ENCODE results near the gene CDK6. TPM values are rescaled to one million over a fixed set of nuclear protein-coding genes. Genes with fewer than 3 reads are reported as not detected.

CDK6 gene
- polyA plus RNA-seq, 1 experiment = 29.2 TPM

DNA sequence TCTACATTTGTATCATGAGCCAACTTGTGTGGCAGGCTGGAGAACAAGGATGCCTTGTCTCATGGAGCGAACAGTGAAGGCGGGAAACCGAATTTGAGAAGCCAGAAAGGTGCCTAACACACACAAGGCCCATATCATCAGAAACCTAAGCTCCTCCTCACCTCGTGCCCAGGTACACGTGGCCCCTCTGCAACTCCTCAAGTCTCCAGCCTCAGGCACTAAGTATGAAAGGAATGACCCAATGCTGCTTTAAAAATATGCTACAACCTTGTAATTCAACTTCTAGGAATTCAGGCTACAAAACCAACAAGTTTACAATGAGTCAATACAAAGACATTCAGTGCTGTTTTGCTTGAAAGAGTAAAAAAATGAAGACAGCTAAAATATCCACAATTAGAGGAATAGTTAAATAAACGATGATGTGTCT lies 95.7 kb downstream of the CDK6 start:
- DNase-seq (ENCODE audit: low read depth) = peak; percentile 62
- Histone ChIP-seq H3K36me3 (ENCODE audit: control insufficient read depth, insufficient read depth, low read length) (no peaks in the 10 kb centered on the region; the same call in 1 of the 2 replicates), H3K4me3 (ENCODE audit: low read depth, low read length) (no peak overlapping the region), H3K27me3 (ENCODE audit: control insufficient read depth, insufficient read depth, low read length) (no peaks in the 10 kb centered on the region)
- ChIA-PET CTCF (interaction anchor here (0.9 to 1.0 kb wide), 3 partner anchors 14 to 92 kb away, joined by 3 read pairs; no protein-coding TSS in a partner anchor), POLR2A (no interaction called here)
- TF ChIP-seq, protein P1, sequence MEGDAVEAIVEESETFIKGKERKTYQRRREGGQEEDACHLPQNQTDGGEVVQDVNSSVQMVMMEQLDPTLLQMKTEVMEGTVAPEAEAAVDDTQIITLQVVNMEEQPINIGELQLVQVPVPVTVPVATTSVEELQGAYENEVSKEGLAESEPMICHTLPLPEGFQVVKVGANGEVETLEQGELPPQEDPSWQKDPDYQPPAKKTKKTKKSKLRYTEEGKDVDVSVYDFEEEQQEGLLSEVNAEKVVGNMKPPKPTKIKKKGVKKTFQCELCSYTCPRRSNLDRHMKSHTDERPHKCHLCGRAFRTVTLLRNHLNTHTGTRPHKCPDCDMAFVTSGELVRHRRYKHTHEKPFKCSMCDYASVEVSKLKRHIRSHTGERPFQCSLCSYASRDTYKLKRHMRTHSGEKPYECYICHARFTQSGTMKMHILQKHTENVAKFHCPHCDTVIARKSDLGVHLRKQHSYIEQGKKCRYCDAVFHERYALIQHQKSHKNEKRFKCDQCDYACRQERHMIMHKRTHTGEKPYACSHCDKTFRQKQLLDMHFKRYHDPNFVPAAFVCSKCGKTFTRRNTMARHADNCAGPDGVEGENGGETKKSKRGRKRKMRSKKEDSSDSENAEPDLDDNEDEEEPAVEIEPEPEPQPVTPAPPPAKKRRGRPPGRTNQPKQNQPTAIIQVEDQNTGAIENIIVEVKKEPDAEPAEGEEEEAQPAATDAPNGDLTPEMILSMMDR (IDR thresholded peaks at IDR 0.05; ENCODE audit: insufficient read depth, low read depth, low read length) = no peak

DNA sequence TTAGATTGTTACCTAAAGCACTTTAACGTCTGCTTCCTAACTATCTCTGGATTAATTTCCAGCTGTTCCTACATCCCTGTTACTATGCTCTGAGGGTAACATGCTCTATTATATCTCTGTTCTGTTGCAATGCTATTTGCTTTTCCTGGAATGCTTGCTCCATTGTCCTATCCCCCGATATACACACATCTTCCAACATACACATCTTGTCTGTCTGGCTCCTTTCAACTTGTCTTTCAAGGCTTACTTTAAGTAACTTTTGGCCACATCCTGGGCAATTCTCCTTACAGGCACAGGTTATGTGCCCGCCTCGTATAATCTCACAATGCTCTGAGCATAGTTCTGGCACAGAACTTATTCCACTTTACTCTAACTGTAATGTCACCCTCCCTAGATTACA lies 96.2 kb downstream of the CDK6 start:
- Histone ChIP-seq H3K36me3 (ENCODE audit: control insufficient read depth, insufficient read depth, low read length) (no peaks in the 10 kb centered on the region), H3K27me3 (ENCODE audit: control insufficient read depth, insufficient read depth, low read length) (no peaks in the 10 kb centered on the region), H3K4me3 (ENCODE audit: low read depth, low read length) (no peak overlapping the region)
- ChIA-PET CTCF (interaction anchor here (0.9 to 1.0 kb wide), 2 partner anchors 15 to 93 kb away, joined by 3 read pairs; no protein-coding TSS in a partner anchor), POLR2A (no interaction called here)
- TF ChIP-seq, protein P1 (IDR thresholded peaks at IDR 0.05; ENCODE audit: insufficient read depth, low read depth, low read length) = no peak
- no peak for DNase-seq (ENCODE audit: low read depth)

DNA sequence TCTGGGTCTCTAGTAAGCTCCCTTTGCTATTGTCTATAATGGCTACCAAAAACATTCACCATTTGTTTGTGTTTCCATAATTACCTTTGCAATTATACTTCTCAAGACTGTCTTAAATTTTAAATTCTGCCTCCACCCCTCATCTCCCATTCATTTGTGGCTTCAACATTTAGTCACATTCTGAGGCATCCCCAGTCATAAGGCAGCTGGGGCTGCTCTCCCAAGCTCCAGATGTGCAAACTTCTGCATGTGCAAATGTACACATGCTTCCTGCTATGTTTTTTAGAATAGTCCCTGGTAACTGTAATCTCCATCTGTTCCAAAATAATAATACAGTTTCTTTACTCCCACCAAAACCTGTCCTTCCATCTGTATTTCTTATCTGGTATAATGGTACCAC lies 97.3 kb downstream of the CDK6 start:
- DNase-seq (ENCODE audit: low read depth) = no peak
- no peaks in the 10 kb centered on the region for H3K36me3 ChIP-seq (ENCODE audit: control insufficient read depth, insufficient read depth, low read length)
- TF ChIP-seq, protein P1 (IDR thresholded peaks at IDR 0.05; ENCODE audit: insufficient read depth, low read depth, low read length) = no peak
- CTCF ChIA-PET = interaction anchor here (1.1 to 1.4 kb wide), 2 partner anchors 8 to 94 kb away, joined by 3 read pairs; no protein-coding TSS in a partner anchor
- H3K27me3 ChIP-seq (ENCODE audit: control insufficient read depth, insufficient read depth, low read length) = no peaks in the 10 kb centered on the region
- no peak overlapping the region for H3K4me3 ChIP-seq (ENCODE audit: low read depth, low read length)
- POLR2A ChIA-PET = no interaction called here

GRCh38 chr7:92737706-92738105 lies 98.7 kb downstream of the CDK6 start:
- DNase-seq (ENCODE audit: low read depth) = peak; percentile 81

DNA sequence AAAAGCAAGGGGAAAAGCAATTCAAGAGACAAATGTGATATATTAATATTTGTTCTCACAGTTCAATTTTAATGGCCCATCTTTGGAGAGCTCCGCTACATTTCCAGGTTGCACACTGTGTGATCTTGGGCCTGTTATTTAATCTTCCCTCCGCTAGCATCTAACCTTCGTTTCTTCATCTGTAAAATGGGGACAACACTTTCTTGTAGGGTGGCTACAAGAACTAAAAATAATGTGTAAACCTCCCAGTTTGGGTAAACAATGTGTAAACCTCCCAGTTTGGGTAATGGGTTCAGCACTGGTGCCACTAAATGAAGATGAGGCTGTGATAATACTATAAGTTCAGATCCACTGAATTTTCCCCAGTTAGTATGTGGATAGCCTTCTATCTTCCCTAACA lies 99.5 kb downstream of the CDK6 start:
- Histone ChIP-seq H3K36me3 (ENCODE audit: control insufficient read depth, insufficient read depth, low read length) (no peaks in the 10 kb centered on the region), H3K4me3 (ENCODE audit: low read depth, low read length) (no peak overlapping the region), H3K27me3 (ENCODE audit: control insufficient read depth, insufficient read depth, low read length) (no peaks in the 10 kb centered on the region)
- TF ChIP-seq, protein P1 (IDR thresholded peaks at IDR 0.05; ENCODE audit: insufficient read depth, low read depth, low read length) = no peak
- no peak for DNase-seq (ENCODE audit: low read depth)
- CTCF ChIA-PET = interaction anchor here (1.6 kb wide), 1 partner anchor 9 kb away, joined by 4 read pairs; no protein-coding TSS in a partner anchor
- POLR2A ChIA-PET = no interaction called here

More at GRCh38 chr7:92737706-92738105, 98.7 kb downstream of the CDK6 start:
- H3K36me3 ChIP-seq (ENCODE audit: control insufficient read depth, insufficient read depth, low read length) = no peaks in the 10 kb centered on the region
- no peak overlapping the region for H3K4me3 ChIP-seq (ENCODE audit: low read depth, low read length)
- TF ChIP-seq, protein P1 (IDR thresholded peaks at IDR 0.05; ENCODE audit: insufficient read depth, low read depth, low read length) = no peak
- POLR2A ChIA-PET = interaction anchor here (0.7 kb wide), 1 partner anchor 281 kb away, joined by 3 read pairs; no protein-coding TSS in a partner anchor
- H3K27me3 ChIP-seq (ENCODE audit: control insufficient read depth, insufficient read depth, low read length) = no peaks in the 10 kb centered on the region
- CTCF ChIA-PET = interaction anchor here (0.9 to 1.4 kb wide), 2 partner anchors 95 to 109 kb away, joined by 3 read pairs; no protein-coding TSS in a partner anchor

Data from BJ (cell line).